Activated CD8-positive, alpha-beta memory T cell treated with anti-CD3 and anti-CD28 coated beads for 1 hour (primary cell): ENCODE measurements around the gene ARPC2.

Experiments
- DNase-seq, 2 donors: peaks; one replicate each; pipeline ENCODE4 v3.0.0-alpha.2; 2020; ENCODE audit warnings: low read depth in 1 of 2; ENCODE audit errors: extremely low read depth in 1 of 2

ARPC2 gene

DNA sequence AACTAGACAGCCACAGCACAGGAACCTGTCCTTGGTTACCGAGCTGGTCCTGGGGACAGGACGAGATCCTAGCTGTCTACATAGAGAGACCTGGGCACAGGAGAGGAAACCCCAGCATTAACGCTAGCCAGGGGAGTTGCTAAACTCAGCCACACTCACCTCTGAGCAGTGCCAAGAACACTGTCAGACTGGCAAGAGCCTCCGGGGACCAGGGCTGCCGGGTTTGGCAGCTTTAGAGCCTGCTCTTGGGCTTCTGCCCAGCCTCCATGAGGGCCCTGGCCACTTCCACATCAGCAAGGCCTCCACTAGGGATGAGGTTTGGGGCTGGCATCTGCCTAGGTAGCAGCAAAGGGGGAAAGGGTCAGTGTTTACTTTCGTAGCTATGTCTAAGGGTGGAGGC is 68.6 kb downstream of the ARPC2 start:
- DNase-seq, result no peak

- peak; percentile 61 to 75 for DNase-seq
Measured at GRCh38 chr2:218286570-218287459, 69.8 kb downstream of the ARPC2 start.

DNA sequence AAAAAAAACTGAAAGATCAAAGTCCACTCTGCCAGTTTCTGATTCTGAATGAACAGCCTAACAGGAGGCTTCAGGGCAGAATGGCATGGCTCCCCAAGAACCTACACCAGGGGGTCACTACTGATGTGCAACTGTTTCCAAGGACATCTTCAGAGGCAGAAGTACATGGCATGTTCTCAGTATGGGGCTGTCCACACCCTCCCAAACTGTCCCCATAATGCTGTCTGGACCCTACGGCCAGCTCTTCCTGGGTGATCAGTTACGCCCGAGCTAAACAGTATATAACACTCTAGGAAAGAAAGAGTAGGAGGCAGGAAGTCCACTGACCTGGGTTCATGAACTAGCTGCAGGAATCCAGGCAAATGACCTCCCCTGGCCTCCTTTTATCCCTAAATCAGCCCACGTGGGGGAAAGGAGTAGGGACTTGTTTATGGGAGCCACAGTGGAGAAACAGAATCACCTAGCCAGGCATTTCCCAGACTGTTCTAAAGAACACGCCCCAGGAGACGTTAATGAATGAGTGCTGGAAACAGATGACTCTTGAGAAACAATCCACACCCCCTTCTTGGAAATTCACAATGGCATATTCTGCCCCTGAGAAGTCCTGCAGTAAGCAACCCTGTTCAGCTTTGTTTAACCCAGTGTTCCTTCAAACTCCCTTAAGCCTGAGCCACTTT is 72.8 kb downstream of the ARPC2 start:
- DNase-seq, result no peak

DNA sequence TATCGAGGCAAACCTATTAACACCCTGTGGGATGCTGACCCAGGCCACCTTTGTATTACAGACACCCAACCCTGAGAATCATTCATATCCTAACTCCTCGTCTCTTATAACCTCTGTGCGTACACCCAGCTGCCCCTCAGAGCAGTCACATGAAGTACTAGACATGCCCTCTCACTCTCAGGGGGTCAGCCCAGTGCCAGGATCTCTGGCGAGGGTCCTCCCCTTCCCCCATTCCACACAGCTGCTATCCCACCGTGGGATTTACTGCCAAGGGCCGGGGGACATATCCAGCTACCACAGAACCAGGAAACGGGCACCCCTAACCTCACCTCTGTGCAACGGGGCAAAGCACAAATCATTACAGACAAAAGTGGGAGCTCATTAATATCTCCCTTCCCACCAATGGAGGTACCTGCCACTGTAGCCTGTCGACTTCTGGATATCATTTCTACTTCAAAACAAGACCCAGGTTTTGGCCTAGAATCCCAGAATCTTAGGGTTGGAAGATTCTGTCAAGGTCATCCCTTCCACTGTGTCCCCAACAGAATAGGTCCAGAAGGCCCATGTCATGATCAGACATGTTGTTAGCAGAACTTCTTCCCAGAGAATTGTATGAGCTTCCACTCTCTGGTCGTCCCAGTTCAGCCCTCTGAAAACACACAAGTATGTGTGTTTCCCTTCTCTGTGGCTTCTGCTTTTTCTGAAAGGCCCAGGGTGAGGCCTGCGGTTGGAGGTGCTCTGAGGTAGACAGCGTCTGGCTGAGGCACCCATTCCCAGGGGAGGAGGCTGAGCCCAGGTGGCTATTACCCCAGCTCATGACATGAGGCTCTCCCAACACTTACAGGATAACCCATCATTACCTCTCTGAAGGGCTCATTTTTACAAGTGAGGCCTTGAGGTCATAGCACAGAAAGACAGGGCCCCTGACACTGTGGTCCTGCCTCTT is 73.6 kb downstream of the ARPC2 start:
- DNase-seq, result no peak

DNA sequence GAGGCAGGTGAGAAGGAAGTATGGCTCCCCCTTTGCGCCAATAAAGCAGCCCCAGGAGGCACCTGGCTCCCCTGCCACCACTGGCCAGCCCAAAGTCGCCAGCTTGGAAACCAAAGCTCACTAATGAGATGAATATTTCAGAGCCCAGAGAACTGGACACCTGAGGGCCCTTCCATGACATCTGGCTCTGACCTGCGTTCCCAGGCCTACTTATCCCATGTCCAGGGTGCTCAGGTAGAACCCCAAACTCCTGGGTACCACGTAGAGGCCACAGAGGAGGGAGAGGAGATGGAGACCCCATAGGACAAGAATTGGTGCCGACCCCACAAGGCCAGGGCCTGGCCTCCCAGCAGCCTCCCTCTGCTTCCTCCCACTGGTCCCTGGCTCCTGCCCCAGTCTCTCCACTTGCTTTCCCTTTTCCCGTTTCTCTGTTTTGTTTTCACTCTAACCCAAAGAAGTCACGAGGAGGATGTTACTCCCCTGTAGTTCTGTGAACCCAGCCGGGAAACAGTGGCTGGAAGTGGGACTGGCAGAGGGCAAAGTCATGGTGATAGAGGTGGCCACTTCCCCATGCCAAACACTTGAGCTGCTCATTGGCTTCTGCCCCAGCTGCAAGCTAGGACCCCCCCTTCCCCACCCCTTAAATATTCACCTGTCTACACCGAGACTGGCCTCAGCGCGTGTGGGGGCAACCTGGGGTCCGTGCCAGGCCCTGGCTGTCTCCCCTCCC is 74.5 kb downstream of the ARPC2 start:
- DNase-seq, result no peak

DNA sequence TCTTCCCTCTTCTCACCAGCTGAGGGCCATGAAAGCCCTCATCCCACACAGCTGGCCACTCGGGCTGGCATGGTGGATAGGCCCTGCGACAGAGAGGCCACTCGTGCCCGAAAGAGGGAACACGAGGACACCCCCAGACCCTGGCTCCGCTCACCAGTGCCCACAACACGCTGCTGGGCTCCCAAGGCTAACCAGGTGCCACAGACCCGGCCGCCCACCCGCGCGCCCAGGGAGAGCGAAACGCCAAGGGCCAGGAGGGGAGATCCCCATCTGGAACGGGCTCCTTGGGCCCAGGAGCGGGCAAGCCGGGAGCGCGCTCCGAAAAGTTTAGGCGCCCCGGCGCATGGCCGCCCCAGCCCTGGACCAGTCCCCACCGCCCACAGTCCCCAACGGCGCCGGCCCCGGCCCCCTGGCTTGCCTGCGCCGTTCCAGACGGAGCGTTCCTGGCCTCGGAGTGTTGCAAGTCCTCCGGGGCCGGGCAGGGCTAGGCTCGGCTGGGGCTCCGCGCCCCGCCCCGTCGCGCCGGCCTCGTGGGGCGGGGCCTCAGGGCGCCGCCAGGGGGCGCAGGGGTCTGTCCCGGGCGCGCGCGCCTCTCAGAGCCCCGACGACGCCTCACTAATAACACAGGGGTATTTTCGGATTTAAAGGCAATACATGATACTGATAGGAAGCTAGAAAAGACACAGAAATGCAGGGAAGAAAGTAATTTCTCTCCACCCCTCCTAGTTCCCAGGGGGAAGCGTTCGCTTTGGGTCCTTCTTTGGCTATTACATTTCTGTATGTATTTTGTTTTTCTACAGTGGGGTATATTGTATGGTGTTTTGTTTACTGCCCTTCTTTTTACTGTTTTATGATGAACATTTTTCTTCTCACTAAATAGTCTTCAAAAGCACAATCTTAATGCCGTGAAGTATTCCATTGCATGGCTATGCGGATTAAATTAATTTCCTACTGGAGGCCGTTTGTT is 75.3 kb downstream of the ARPC2 start, which contains the start of gene TMBIM1:
Gene TMBIM1 (minus strand): TSS at position 456 of the 967 bp plus-strand sequence. CDS start 10,362 bp downstream, outside the sequence.
- peak in 1 of 2 donors; percentile 72 for DNase-seq

GRCh38 chr2:218293715-218294429 is 76.9 kb downstream of the ARPC2 start:
- no peak for DNase-seq

DNA sequence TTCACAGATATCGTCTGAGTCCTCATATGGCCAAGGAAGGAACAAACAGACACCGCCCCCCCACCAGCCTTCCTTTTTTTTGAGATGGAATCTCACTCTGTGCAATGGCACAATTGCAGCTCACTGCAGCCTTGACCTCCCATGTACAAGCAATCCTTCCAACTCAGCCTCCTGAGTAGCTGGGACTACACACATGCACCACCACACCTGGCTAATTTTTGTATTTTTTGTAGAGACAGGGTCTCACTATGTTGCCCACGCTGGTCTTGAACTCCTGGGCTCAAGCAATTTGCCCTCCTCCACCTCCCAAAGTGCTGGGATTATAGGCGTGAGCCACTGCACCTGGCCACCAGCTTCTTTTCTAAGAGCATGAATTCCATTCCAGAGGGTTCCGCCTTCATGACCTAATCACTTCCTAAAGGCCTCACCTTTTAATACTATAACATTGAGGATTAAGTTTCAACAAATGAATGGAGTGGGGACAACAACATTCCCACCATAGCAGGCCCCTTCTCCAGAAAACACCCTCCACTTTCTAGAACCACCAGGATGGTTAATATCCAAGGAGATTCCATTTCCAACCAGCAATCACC is 77.5 kb downstream of the ARPC2 start:
- DNase-seq, result no peak

DNA sequence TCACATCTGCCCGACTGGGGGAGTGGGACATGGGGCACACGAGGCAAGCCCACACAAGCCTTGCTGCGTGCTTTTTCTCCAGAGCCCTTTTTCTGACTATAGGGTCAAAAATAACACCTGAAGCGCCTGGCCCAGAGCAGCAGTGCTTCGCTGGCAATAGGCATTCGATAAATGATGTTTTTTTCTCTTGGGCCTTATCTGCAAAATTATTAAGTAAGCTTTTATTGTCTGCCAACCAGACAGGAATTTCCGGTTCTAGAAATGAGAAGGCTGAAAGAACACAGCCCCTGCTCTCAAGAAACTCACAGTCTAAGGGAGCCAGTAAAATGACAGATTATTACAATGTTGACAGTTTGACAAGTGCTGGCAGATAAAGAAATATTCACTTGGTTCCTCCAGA is 78.0 kb downstream of the ARPC2 start:
- DNase-seq, result no peak

DNA sequence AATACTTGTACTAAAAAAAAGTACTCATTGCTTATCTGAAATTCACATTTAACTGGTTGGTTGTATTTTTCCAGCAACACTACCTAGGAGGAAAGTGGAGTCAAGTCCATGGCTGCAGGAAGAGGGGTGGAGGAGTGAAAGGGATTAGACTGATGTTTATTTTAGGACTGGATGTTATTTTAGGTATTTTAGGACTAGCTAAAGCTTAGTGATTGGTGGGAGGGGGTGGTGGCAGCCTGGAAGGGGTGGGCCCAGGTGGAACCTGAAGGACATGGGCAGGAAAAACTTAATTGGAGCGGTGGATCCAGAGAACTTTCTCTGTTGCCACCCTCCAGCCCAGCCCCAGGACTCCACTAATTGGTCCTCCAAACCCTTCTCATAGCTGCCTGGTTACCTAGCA is 79.2 kb downstream of the ARPC2 start:
- no peak for DNase-seq

GRCh38 chr2:218296847-218297246 is 79.9 kb downstream of the ARPC2 start:
- no peak for DNase-seq

DNA sequence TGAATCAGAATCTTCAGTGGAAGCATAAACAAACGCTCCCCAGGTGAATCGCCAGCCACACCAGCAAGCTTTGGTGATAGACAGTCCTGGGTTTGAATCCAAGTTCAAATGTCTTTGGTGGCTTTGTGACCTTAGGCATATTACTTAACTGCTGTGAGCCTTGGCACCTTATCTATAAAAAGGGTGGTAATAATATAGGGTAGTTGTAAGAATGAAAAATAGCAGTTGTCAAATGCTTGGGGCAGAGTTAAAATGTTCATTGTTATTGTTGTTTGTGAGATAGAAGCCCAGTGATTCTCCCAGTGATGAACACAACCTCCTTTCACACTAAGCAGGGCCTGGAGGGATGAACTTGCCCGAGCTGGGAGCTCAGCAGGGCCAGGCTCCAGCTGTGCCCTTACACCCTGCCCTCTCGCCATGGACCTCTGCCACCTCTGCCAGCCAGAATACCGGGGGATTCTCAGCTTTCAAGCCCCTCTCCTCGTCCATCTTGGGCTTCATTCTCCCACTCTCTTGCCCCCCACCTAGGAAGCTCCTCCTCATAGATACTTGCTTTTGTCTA is 81.4 kb downstream of the ARPC2 start:
- DNase-seq, result no peak

GRCh38 chr2:218300141-218300540 is 83.2 kb downstream of the ARPC2 start:
- no peak for DNase-seq

GRCh38 chr2:218301176-218301819 is 84.3 kb downstream of the ARPC2 start:
- peak; percentile 73 to 79 for DNase-seq
